CD1c-positive myeloid dendritic cell (primary cell): ENCODE measurements around the gene OSGIN1.
A peak's percentile ranks its signal among the peaks of the same experiment; 100 is the strongest.

Experiments
- DNase-seq: peaks from one replicate; pipeline ENCODE4 v3.0.0-alpha.2; 2016; ENCODE audit errors: extremely low spot score

The OSGIN1 gene, protein sequence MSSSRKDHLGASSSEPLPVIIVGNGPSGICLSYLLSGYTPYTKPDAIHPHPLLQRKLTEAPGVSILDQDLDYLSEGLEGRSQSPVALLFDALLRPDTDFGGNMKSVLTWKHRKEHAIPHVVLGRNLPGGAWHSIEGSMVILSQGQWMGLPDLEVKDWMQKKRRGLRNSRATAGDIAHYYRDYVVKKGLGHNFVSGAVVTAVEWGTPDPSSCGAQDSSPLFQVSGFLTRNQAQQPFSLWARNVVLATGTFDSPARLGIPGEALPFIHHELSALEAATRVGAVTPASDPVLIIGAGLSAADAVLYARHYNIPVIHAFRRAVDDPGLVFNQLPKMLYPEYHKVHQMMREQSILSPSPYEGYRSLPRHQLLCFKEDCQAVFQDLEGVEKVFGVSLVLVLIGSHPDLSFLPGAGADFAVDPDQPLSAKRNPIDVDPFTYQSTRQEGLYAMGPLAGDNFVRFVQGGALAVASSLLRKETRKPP

DNA sequence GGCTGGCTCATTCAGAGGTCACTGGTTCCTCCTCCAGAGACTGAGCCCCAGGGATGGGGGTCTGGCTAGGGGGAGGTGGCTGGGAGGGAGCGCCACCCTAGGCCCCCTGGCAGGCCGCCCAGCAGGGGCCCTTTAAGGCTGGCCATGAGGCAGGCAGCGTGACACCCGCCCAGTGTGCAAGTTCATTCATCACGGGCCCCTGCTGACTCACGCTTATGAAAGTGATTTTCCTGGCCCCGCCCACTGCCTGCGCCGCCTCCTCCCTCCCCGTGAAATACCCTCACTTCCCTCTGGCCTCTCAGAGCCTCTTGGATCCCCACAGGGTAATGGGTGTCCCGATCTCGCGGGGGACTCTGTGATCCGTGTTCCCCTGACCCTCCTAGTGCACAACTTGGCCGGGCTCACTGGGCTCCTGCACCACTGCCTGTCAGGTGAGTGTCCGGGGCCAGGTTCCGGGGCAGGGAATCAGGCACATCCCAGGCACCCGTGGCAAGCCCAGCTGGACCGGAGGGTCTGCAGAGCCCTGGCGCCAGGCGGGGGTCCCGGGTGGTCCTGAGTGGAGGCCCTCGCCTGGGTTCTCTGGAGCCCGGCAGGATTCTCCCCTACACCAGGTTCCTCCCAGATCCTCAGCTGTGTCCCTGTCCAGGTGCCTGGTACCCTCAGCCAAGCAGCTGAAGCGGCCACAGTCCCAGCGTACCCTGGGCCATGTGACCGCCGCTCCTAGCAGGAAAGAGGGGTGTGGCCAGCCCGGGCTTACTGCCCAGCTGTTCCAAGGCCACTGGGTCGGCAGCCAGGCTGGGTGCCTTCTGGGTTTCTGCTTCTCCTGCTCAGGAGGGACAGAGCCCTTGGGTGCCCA is at the start of gene OSGIN1:
Gene OSGIN1, plus strand, starts transcription at position 301 of the 856 bp plus-strand sequence. CDS start 4,432 bp downstream, outside the sequence.
- DNase-seq, result peak; percentile 97

GRCh38 chr16:83903751-83904150 is 49.3 kb upstream of the OSGIN1 start:
- no peak for DNase-seq

- DNase-seq, result no peak
Observed at GRCh38 chr16:83906683-83907082, 46.4 kb upstream of the OSGIN1 start.

DNA sequence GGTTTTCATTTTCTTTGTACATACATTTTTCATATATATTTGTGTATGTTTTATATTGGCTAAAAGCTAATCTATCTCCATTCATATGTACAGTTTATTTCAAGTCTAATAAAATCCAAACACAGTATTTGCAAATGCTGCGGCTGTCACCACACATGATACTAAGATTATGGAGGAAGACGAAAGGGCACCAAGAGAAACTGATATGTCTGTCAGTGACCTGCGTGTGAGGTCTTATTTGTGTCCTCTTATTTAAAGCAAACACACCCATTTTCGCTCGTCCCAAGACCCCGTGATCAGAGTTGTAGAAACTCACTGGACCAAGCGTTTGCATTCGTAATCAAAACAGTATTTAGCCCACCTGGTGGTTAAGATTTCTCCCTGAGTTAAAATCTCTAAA is 45.9 kb upstream of the OSGIN1 start:
- no peak for DNase-seq

DNA sequence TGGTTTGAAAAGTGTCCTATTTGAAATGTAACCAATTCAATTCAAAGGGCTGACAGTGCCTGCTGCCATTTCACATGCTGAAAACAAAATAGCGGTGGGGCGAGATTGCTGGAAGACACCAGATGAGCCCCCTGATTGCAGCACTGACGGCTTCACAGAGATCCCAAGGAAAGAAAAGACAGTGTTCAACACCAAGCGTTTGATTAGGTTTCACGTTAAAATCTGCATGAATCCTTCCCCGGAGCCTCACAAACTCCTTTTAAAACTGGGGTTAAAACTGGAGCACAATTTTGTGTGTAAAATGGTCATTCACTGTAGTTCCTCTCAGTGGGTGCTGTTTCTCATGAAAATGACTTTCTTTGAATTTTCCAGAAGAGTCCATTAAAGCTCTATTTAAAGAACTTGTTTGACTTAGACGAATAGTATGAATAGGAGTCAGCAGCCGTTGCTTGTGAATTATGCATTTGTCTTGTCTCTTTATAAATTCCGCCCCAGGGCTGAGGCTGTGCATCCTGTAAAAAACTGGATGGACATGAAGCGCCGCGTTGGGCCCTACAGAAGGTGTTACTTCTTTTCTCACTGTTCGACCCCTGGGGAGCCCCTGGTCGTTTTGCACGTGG is 45.3 kb upstream of the OSGIN1 start:
- no peak for DNase-seq

- DNase-seq, result no peak
Observed at GRCh38 chr16:83908798-83909197, 44.2 kb upstream of the OSGIN1 start.

DNA sequence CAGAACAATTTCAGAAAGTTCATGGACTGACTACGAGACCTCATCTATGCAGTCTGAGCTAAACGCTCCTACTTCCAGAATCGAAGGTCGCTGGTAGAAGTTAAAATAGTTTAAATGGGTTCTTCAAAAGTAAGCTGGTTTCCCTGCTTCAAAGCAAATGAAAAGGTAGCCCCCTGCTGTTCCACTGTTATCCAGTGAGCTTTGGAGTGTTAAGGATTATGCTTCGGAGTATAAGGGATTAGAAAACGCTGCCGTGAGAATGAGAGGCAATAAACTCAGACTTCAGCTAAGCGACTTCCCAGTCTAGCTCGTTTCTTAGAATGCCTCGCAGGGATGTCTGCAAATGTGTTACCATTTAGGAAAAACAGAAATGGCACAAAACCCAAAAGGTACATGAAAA is 41.8 kb upstream of the OSGIN1 start:
- no peak for DNase-seq

DNA sequence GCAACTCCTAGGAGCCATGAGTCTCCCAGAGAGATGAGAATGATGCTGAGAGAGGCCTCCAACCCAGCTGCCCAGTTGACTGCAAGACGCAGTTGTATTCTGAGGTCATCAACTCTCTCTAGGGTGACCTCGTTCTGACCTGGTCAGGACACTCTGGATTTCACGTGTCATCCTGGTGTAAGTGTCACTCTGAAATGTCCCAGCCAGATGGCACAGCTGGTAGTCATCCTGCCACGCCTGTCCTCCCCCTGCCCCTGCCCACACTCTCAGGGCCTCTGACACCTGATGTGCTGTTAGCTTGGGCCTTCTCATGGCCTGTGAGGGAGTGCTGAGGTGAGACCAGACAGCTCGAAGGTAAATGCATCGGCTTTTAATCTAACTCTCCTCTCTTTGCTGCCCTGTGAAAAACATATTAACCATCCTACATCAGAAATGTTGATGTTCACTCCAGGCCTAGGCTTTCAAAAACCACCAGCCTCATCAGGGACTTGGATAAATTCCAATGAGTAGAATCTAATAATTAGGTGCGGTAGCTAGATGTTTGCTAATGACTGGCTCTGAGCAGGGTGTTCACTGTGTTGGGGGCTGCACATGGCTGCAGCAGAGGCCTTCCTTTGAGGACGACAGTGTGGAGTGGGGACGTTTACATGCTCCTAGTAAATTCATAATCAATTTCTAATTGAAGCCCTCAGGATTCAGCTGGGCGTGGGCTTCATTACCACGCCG is 40.4 kb upstream of the OSGIN1 start:
- no peak for DNase-seq

DNA sequence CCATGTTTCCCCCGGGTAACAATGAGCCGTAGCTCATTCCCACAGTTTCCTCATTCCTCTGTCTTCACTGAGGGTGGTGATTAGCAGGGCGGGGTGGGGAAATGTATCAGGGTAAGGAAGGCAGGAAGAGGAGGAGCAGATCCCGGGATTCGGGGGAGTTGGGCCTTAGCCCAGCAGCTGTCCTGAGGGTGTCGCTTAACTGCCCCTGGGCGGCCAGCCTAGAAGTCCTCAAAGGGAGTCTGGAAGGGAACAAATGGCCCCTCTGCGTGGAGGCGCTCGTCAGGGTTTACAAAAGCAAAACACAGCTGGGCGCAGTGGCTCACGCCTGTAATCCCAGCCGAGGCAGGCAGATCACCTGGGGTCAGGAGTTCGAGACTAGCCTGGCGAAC is 39.8 kb upstream of the OSGIN1 start:
- DNase-seq, result no peak

DNA sequence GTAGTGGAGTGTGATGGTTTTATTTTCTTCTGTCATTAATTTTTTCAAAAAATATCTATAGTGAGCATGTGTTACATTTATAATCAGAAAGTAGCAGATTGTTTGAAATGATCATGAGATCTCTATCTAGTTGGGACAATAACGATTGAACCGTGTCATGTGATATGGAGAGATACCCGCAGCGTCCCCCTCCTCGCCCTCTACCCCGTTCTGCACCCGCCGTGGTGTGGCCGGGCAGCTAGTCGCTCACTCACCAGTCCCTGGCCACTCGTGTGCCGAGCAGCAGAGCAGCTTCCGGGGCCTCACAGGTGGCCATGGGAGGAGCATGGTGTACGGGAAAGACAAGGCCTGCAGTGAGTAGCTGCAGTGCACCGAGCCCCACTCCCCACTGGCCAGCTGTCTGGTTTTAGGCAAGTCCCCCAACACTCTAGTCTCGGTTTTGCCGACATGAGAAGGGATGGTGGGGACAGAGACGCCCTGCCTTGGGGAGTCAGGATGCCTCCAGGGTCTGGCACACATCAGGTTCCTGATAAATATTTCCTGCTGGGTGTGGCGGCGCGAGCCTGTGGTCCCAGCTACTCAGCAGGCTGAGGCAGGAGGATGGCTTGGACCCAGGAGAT is 38.8 kb upstream of the OSGIN1 start:
- no peak for DNase-seq

- no peak for DNase-seq
Observed at GRCh38 chr16:83915081-83915480, 38.0 kb upstream of the OSGIN1 start.

DNA sequence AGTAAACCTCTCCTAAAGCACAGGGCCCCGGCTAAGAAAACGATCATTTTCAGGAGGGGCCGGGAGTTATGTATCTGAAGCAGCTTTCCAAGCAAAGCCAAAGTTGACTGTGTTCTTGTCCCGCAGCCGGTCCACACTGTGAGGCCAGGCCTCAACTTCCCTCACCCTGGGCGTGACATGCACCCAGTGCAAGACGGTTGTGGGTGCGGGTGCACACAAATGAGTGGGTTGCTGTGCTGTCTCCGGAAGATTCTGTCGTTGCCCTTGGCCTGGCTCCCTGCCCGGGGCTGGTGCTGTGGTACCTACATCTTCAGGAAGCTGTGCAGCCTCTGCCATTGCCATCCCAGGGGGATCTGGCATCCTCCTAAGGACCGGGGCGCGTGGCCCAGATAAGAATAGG is 37.5 kb upstream of the OSGIN1 start:
- no peak for DNase-seq

GRCh38 chr16:83917152-83918120 is 35.6 kb upstream of the OSGIN1 start:
- no peak for DNase-seq

GRCh38 chr16:83920894-83921491 is 32.0 kb upstream of the OSGIN1 start:
- DNase-seq, result no peak

GRCh38 chr16:83923581-83924365 is 29.3 kb upstream of the OSGIN1 start:
- DNase-seq, result no peak

GRCh38 chr16:83924686-83925085 is 28.4 kb upstream of the OSGIN1 start:
- no peak for DNase-seq

- no peak for DNase-seq
Observed at GRCh38 chr16:83925095-83925905, 27.7 kb upstream of the OSGIN1 start.
